RWPE1 (cell line): Measurements from ENCODE around the gene SEC14L5.

Experiments
- CTCF ChIA-PET: fragments of 350-600 bp; sonication (Branson Sonifier 250); formaldehyde crosslinking; extraction: SDS; loops from one replicate; lab custom pipeline; 2021; lab: Yijun Ruan, JAX
- POLR2A ChIA-PET: fragments of 400-600 bp; formaldehyde crosslinking; extraction: SDS; loops from one replicate; lab custom pipeline; 2020; ENCODE audit warnings: antibody characterized with exemption; ENCODE audit not compliant: low non-redundant PET; lab: Yijun Ruan, JAX
- DNase-seq: peaks from one replicate; pipeline ENCODE4 v3.0.0; 2012; ENCODE audit warnings: low spot score
- H3K27ac ChIP-seq: fragments of 450-650 bp; 2 replicates; pipeline ENCODE4 v1.5.1; 2017
- CTCF ChIP-seq: fragments of 450-650 bp; conservative IDR thresholded peaks from 2 replicates; pipeline ENCODE4 v1.5.1; 2017; ENCODE audit warnings: low read depth, mild to moderate bottlenecking

The SEC14L5 gene

GRCh38 chr16:5006348-5007193 is 48.4 kb downstream of the SEC14L5 start:
- ChIA-PET CTCF (no interaction called here), POLR2A (no interaction called here)
- TF ChIP-seq CTCF, result no peak
- no peak overlapping the region for H3K27ac ChIP-seq
- DNase-seq, result no peak

GRCh38 chr16:5007256-5007655 is 49.1 kb downstream of the SEC14L5 start:
- ChIA-PET CTCF (no interaction called here), POLR2A (no interaction called here)
- no peak for TF ChIP-seq CTCF
- no peak for DNase-seq
- H3K27ac ChIP-seq, result no peak overlapping the region

- CTCF ChIA-PET, result no interaction called here
- no peak overlapping the region for H3K27ac ChIP-seq
- no peak for DNase-seq
- TF ChIP-seq CTCF, result no peak
- POLR2A ChIA-PET, result no interaction called here
Measured at GRCh38 chr16:5008311-5008731, 50.2 kb downstream of the SEC14L5 start.

- H3K27ac ChIP-seq, result no peak overlapping the region
- ChIA-PET POLR2A (no interaction called here), CTCF (interaction anchor here (1.7 kb wide), 1 partner anchor 14 kb away, joined by 4 read pairs; no protein-coding TSS in a partner anchor)
- no peak for TF ChIP-seq CTCF
- DNase-seq, result no peak
Measured at GRCh38 chr16:5010576-5011329, 52.6 kb downstream of the SEC14L5 start.

GRCh38 chr16:5011637-5012036 is 53.5 kb downstream of the SEC14L5 start:
- no peak for TF ChIP-seq CTCF
- H3K27ac ChIP-seq, result no peak overlapping the region
- CTCF ChIA-PET, result interaction anchor here (1.7 kb wide), 1 partner anchor 13 kb away, joined by 4 read pairs; no protein-coding TSS in a partner anchor
- DNase-seq, result no peak
- POLR2A ChIA-PET, result no interaction called here

- ChIA-PET POLR2A (no interaction called here), CTCF (no interaction called here)
- TF ChIP-seq CTCF, result no peak
- H3K27ac ChIP-seq, result no peak overlapping the region
- DNase-seq, result no peak
Measured at GRCh38 chr16:5012887-5013286, 54.8 kb downstream of the SEC14L5 start.
